ENCODE measurements around the gene CEP164. TPM values are rescaled to one million over a fixed set of nuclear protein-coding genes. Genes with fewer than 3 reads are reported as not detected.

Gene CEP164
- total and polyA plus RNA-seq, 4 experiments from 2014 or later: 12.7 to 42.5 (median 33.2) TPM

- H3K27ac Mint-ChIP-seq: peak overlapping the region in 2 of 7 donors; percentile 57 to 64
- intact Hi-C loops (cut with micrococcal nuclease): no loop called here
Measured at GRCh38 chr11:117332843-117333242, 5.2 kb downstream of the CEP164 start.

GRCh38 chr11:117333917-117334316 is 6.3 kb downstream of the CEP164 start:
- intact Hi-C loops (cut with micrococcal nuclease): no loop called here
- Histone ChIP-seq H3K27me3 (ENCODE audit: insufficient read depth, low read length) (no peaks in the 10 kb centered on the region), H3K4me3 (ENCODE audit: low read length in 2 of 2) (no peak overlapping the region), H3K36me3 (ENCODE audit: insufficient read depth, low read length) (no peaks in the 10 kb centered on the region), H3K9me3 (ENCODE audit: control insufficient read depth in 1 of 2, low read length in 2 of 2) (no peaks in the 10 kb centered on the region), H3K27ac (ENCODE audit: low read depth, low read length) (no peak overlapping the region), H3K4me1 (ENCODE audit: insufficient read depth, low read length) (peaks cover 12% of the 10 kb centered on the region)
- H3K27me3 Mint-ChIP-seq: no peaks in the 10 kb centered on the region
- peaks cover 34% of the 10 kb centered on the region in 2 donors for H3K36me3 Mint-ChIP-seq
- H3K9me3 Mint-ChIP-seq: no peaks in the 10 kb centered on the region
- H3K4me1 Mint-ChIP-seq: peaks cover 5 to 16% (median 12%) of the 10 kb centered on the region in 4 donors
- DNase-seq: no peak
- H3K4me3 Mint-ChIP-seq: no peak overlapping the region
- POLR2A ChIA-PET (ENCODE audit: partially characterized antibody): no interaction called here
- H3K27ac Mint-ChIP-seq: peak overlapping the region in 1 of 7 donors; percentile 33
- CTCF ChIA-PET (ENCODE audit: partially characterized antibody): no interaction called here

More at GRCh38 chr11:117332843-117333242, 5.2 kb downstream of the CEP164 start:
- Histone ChIP-seq H3K27ac (ENCODE audit: low read depth, low read length) (no peak overlapping the region), H3K9me3 (ENCODE audit: control insufficient read depth in 1 of 2, low read length in 2 of 2) (no peaks in the 10 kb centered on the region), H3K4me1 (ENCODE audit: insufficient read depth, low read length) (peaks cover 19% of the 10 kb centered on the region), H3K4me3 (ENCODE audit: low read length in 2 of 2) (no peak overlapping the region), H3K27me3 (ENCODE audit: insufficient read depth, low read length) (no peaks in the 10 kb centered on the region), H3K36me3 (ENCODE audit: insufficient read depth, low read length) (no peaks in the 10 kb centered on the region)
- Mint-ChIP-seq H3K36me3 (peaks cover 24 to 27% of the 10 kb centered on the region in 2 donors), H3K4me3 (no peak overlapping the region), H3K9me3 (no peaks in the 10 kb centered on the region), H3K4me1 (peaks cover 5 to 15% (median 12%) of the 10 kb centered on the region in 4 donors), H3K27me3 (no peaks in the 10 kb centered on the region)
- no peak for DNase-seq
- CTCF ChIA-PET (ENCODE audit: partially characterized antibody): no interaction called here
- POLR2A ChIA-PET (ENCODE audit: partially characterized antibody): no interaction called here

- Histone ChIP-seq H3K4me1 (ENCODE audit: insufficient read depth, low read length) (peaks cover 2% of the 10 kb centered on the region), H3K27me3 (ENCODE audit: insufficient read depth, low read length) (no peaks in the 10 kb centered on the region), H3K36me3 (ENCODE audit: insufficient read depth, low read length) (no peaks in the 10 kb centered on the region), H3K9me3 (ENCODE audit: control insufficient read depth in 1 of 2, low read length in 2 of 2) (no peaks in the 10 kb centered on the region), H3K4me3 (ENCODE audit: low read length in 2 of 2) (no peak overlapping the region), H3K27ac (ENCODE audit: low read depth, low read length) (no peak overlapping the region)
- Mint-ChIP-seq H3K36me3 (peaks cover 38% of the 10 kb centered on the region in 2 donors), H3K9me3 (no peaks in the 10 kb centered on the region), H3K27ac (no peak overlapping the region), H3K27me3 (no peaks in the 10 kb centered on the region), H3K4me3 (no peak overlapping the region), H3K4me1 (peaks cover 5 to 16% (median 12%) of the 10 kb centered on the region in 4 donors)
- CTCF ChIA-PET (ENCODE audit: partially characterized antibody): no interaction called here
- DNase-seq: no peak
- intact Hi-C loops (cut with micrococcal nuclease): no loop called here
- POLR2A ChIA-PET (ENCODE audit: partially characterized antibody): no interaction called here
Measured at GRCh38 chr11:117334896-117335295, 7.2 kb downstream of the CEP164 start.

- peaks cover 5 to 13% (median 10%) of the 10 kb centered on the region in 4 donors for H3K4me1 Mint-ChIP-seq
- H3K4me3 ChIP-seq (ENCODE audit: low read length in 2 of 2): no peak overlapping the region
- H3K9me3 Mint-ChIP-seq: no peaks in the 10 kb centered on the region
- no peak overlapping the region for H3K27ac ChIP-seq (ENCODE audit: low read depth, low read length)
- no peaks in the 10 kb centered on the region for H3K9me3 ChIP-seq (ENCODE audit: control insufficient read depth in 1 of 2, low read length in 2 of 2)
- intact Hi-C loops (cut with micrococcal nuclease): no loop called here
- no peak overlapping the region for H3K4me3 Mint-ChIP-seq
- no peaks in the 10 kb centered on the region for H3K4me1 ChIP-seq (ENCODE audit: insufficient read depth, low read length)
- DNase-seq: no peak
- ChIA-PET CTCF (ENCODE audit: partially characterized antibody) (no interaction called here), POLR2A (ENCODE audit: partially characterized antibody) (no interaction called here)
- no peaks in the 10 kb centered on the region for H3K27me3 Mint-ChIP-seq
- H3K36me3 Mint-ChIP-seq: peaks cover 43% of the 10 kb centered on the region in 2 donors
- H3K27ac Mint-ChIP-seq: peak overlapping the region in 1 of 7 donors; percentile 49
- H3K36me3 ChIP-seq (ENCODE audit: insufficient read depth, low read length): no peaks in the 10 kb centered on the region
- no peaks in the 10 kb centered on the region for H3K27me3 ChIP-seq (ENCODE audit: insufficient read depth, low read length)
Measured at GRCh38 chr11:117335399-117335798, 7.7 kb downstream of the CEP164 start.

GRCh38 chr11:117337076-117337475 is 9.4 kb downstream of the CEP164 start:
- Mint-ChIP-seq H3K9me3 (no peaks in the 10 kb centered on the region), H3K27ac (peak overlapping the region in 1 of 7 donors; percentile 46)
- POLR2A ChIA-PET (ENCODE audit: partially characterized antibody): no interaction called here

GRCh38 chr11:117345039-117345438 is 17.4 kb downstream of the CEP164 start:
- Histone ChIP-seq H3K27me3 (ENCODE audit: insufficient read depth, low read length) (no peaks in the 10 kb centered on the region), H3K4me1 (ENCODE audit: insufficient read depth, low read length) (no peaks in the 10 kb centered on the region), H3K4me3 (ENCODE audit: low read length in 2 of 2) (no peak overlapping the region), H3K27ac (ENCODE audit: low read depth, low read length) (no peak overlapping the region), H3K36me3 (ENCODE audit: insufficient read depth, low read length) (peaks cover 16% of the 10 kb centered on the region), H3K9me3 (ENCODE audit: control insufficient read depth in 1 of 2, low read length in 2 of 2) (no peaks in the 10 kb centered on the region)
- DNase-seq: no peak
- Mint-ChIP-seq H3K4me3 (no peak overlapping the region), H3K9me3 (no peaks in the 10 kb centered on the region), H3K36me3 (peaks cover 48 to 65% of the 10 kb centered on the region in 2 donors), H3K27me3 (no peaks in the 10 kb centered on the region), H3K27ac (peak overlapping the region in 3 of 7 donors; percentile 42 to 74 (median 49)), H3K4me1 (peaks cover 2 to 6% (median 4%) of the 10 kb centered on the region in 4 donors)
- intact Hi-C loops (cut with micrococcal nuclease): no loop called here
- ChIA-PET CTCF (ENCODE audit: partially characterized antibody) (interaction anchor here (1.2 kb wide), 1 partner anchor 11 kb away, joined by 3 read pairs; no protein-coding TSS in a partner anchor), POLR2A (ENCODE audit: partially characterized antibody) (no interaction called here)

More at GRCh38 chr11:117337076-117337475, 9.4 kb downstream of the CEP164 start:
- intact Hi-C loops (cut with micrococcal nuclease): no loop called here
- Mint-ChIP-seq H3K36me3 (peaks cover 50 to 51% of the 10 kb centered on the region in 2 donors), H3K4me1 (peaks cover 0 to 10% (median 9%) of the 10 kb centered on the region in 4 donors), H3K4me3 (no peak overlapping the region), H3K27me3 (no peaks in the 10 kb centered on the region)
- Histone ChIP-seq H3K27me3 (ENCODE audit: insufficient read depth, low read length) (no peaks in the 10 kb centered on the region), H3K27ac (ENCODE audit: low read depth, low read length) (no peak overlapping the region), H3K4me3 (ENCODE audit: low read length in 2 of 2) (no peak overlapping the region), H3K36me3 (ENCODE audit: insufficient read depth, low read length) (no peaks in the 10 kb centered on the region), H3K9me3 (ENCODE audit: control insufficient read depth in 1 of 2, low read length in 2 of 2) (no peaks in the 10 kb centered on the region), H3K4me1 (ENCODE audit: insufficient read depth, low read length) (no peaks in the 10 kb centered on the region)
- no peak for DNase-seq
- CTCF ChIA-PET (ENCODE audit: partially characterized antibody): no interaction called here

- Mint-ChIP-seq H3K27me3 (no peaks in the 10 kb centered on the region), H3K9me3 (no peaks in the 10 kb centered on the region), H3K27ac (peak overlapping the region in 1 of 7 donors; percentile 52), H3K36me3 (peaks cover 54 to 64% of the 10 kb centered on the region in 2 donors), H3K4me1 (peaks cover 0 to 3% (median 1%) of the 10 kb centered on the region in 4 donors), H3K4me3 (no peak overlapping the region)
- H3K27ac ChIP-seq (ENCODE audit: low read depth, low read length): no peak overlapping the region
- peaks cover 23% of the 10 kb centered on the region for H3K36me3 ChIP-seq (ENCODE audit: insufficient read depth, low read length)
- H3K27me3 ChIP-seq (ENCODE audit: insufficient read depth, low read length): no peaks in the 10 kb centered on the region
- H3K4me3 ChIP-seq (ENCODE audit: low read length in 2 of 2): no peak overlapping the region
- H3K4me1 ChIP-seq (ENCODE audit: insufficient read depth, low read length): no peaks in the 10 kb centered on the region
- intact Hi-C loops (cut with micrococcal nuclease): no loop called here
- ChIA-PET POLR2A (ENCODE audit: partially characterized antibody) (no interaction called here), CTCF (ENCODE audit: partially characterized antibody) (no interaction called here)
- DNase-seq: no peak
- H3K9me3 ChIP-seq (ENCODE audit: control insufficient read depth in 1 of 2, low read length in 2 of 2): no peaks in the 10 kb centered on the region
Measured at GRCh38 chr11:117354550-117354949, 26.9 kb downstream of the CEP164 start.

Data from CD4-positive, alpha-beta memory T cell (primary cell).